T-helper 17 cell (primary cell): ENCODE data around the gene NFIB. TPM values are rescaled to one million over a fixed set of nuclear protein-coding genes. Genes with fewer than 3 reads are reported as not detected.

Source experiments
- ATAC-seq: fragments of 150-1000 bp; cut with Tn5 transposase; 2 replicates; pipeline ENCODE4 v1.10.0; 2021; ENCODE audit warnings: mild to moderate bottlenecking, moderate library complexity
- DNase-seq, 3 donors: peaks; one replicate each; pipeline versions ENCODE4 v3.0.0 to v3.0.0-alpha.2; 2020 to 2021
- H3K9me3 ChIP-seq: one replicate; pipeline ENCODE4 v1.7.0; 2013; ENCODE audit warnings: low read length, mild to moderate bottlenecking; ENCODE audit not compliant: control insufficient read depth, poor library complexity, severe bottlenecking
- H3K27ac Mint-ChIP-seq: one replicate; pipeline ENCODE4 v1.8.0; 2022; ENCODE audit warnings: mild to moderate bottlenecking, moderate library complexity, mixed read lengths
- H3K27me3 Mint-ChIP-seq: one replicate; pipeline ENCODE4 v1.8.0; 2022; ENCODE audit warnings: mixed read lengths
- H3K36me3 Mint-ChIP-seq: one replicate; pipeline ENCODE4 v1.8.0; 2022; ENCODE audit warnings: low read depth, mixed read lengths
- H3K4me1 Mint-ChIP-seq: one replicate; pipeline ENCODE4 v1.8.0; 2022; ENCODE audit warnings: mild to moderate bottlenecking, mixed read lengths
- H3K4me3 Mint-ChIP-seq: one replicate; pipeline ENCODE4 v1.8.0; 2022; ENCODE audit warnings: mild to moderate bottlenecking, moderate library complexity, mixed read lengths
- total RNA-seq, 4 donors: library from RNA in 2 of 4; stranded (reverse) in 2 of 4; gene quantifications; one replicate each; pipeline ENCODE4 v1.2.3 and lab custom pipeline; 2022 to 2026

NFIB gene
- total RNA-seq, 2 donors from 2014 or later, result 0.12 to 0.76 TPM

DNA sequence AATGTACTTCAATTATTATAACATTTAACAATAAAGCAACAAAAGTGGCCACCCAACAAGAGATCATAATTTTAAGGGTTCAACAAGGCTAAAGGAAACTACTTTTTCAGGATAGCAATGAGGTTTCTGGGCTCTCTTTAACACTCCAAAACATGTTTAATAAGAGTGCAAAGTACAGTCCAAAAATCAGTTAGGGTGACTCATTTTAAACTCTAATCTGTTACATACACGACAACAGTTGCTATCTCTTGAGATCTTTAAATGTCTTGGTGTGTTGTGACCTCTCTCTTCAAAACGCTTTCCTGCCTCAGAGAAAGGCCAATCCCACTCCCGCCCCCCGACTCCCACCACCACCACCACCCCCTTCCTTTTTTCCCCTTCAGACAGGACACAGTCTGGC, 11.5 kb downstream of the NFIB start:
- Mint-ChIP-seq H3K27me3 (peaks cover 72% of the 10 kb centered on the region), H3K4me1 (no peaks in the 10 kb centered on the region), H3K27ac (no peak overlapping the region), H3K36me3 (peaks cover 4% of the 10 kb centered on the region), H3K4me3 (no peak overlapping the region)
- no peaks in the 10 kb centered on the region for H3K9me3 ChIP-seq
- ATAC-seq (no peak), DNase-seq (no peak)

DNA sequence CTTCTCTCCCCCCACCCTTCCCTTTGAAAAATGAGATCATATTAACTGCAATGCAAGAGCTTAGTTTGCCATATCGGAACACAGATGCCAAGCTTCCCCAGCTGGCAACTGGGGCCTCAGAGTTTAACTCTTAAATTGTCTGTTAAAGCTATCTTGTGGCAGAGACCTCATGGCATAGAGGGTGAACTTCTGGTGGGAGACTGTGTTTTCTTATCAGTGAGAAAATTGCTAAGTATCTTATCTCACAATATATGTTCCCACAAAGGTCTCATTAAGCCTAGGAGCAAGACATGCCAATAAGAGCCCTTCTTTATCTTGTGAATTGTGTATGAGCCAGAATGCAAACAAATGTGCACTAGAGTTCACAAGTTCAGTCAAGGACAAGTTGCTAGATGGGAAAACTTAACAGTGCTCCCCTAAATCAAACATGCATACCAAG, 12.3 kb downstream of the NFIB start:
- Mint-ChIP-seq H3K27me3 (peaks cover 72% of the 10 kb centered on the region), H3K27ac (no peak overlapping the region), H3K4me3 (no peak overlapping the region), H3K36me3 (peaks cover 7% of the 10 kb centered on the region), H3K4me1 (no peaks in the 10 kb centered on the region)
- DNase-seq, result no peak
- no peaks in the 10 kb centered on the region for H3K9me3 ChIP-seq
- ATAC-seq, result no peak

DNA sequence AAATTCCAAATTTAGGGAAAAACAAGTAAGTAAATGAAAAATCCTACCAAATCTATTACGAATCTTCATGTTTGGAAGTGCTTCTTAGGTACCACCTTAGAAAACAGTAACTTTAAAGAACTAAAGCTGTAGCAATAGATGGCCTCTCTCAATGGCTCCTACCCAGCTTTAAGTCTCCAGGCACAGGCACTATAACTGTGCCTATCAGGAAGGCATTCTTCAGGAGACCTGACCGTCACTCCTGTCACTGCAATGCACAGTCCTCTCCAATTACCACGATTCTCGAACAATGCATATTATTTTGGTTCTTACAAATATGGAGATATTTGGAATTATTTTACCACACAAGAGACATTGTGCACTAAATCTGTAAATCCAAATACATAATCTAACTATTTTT, 12.9 kb downstream of the NFIB start:
- H3K9me3 ChIP-seq, result no peaks in the 10 kb centered on the region
- Mint-ChIP-seq H3K27ac (no peak overlapping the region), H3K4me3 (no peak overlapping the region), H3K36me3 (peaks cover 7% of the 10 kb centered on the region), H3K4me1 (no peaks in the 10 kb centered on the region), H3K27me3 (peaks cover 75% of the 10 kb centered on the region)
- ATAC-seq (no peak), DNase-seq (no peak)

DNA sequence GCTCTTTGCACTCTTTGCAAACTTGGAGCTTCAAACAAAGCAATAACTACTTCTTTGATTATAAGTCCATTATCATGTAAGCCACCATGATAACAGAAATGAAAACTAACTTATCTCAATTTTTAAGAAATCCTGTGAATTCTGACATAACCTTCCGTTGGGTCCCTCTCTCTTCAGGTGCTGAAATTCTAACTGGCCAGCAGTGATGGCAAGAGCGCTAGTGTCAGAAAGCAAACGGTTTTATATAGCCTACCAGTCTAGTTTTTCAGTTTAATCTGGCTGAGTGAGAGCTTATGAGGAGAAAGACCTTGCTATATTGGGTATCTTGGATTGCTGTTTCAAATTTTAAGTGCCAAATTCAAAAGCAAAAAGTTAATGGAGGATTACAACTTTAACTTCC, 13.4 kb downstream of the NFIB start:
- Mint-ChIP-seq H3K4me3 (no peak overlapping the region), H3K27ac (no peak overlapping the region), H3K4me1 (no peaks in the 10 kb centered on the region), H3K27me3 (peaks cover 75% of the 10 kb centered on the region), H3K36me3 (peaks cover 7% of the 10 kb centered on the region)
- no peaks in the 10 kb centered on the region for H3K9me3 ChIP-seq
- no peak for DNase-seq
- no peak for ATAC-seq

DNA sequence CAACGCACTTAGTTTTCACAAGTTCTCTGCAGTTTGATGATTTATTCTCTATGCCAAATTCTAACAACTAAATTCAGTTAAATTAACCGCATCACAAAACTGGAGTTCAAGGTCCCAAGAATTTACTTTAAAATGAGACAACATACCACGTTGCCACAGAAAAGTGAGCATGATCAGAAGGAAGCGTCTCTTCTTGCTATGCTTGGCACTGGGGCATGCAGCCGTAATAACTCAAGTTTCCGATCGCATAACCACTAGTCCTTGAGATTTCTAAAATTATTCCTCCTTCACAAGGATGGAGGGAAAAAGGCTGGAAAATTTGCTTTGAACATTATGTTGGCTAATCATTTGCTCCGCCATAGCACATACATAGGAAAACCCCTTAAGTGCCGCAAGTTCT, 13.9 kb downstream of the NFIB start:
- Mint-ChIP-seq H3K27ac (no peak overlapping the region), H3K27me3 (peaks cover 70% of the 10 kb centered on the region), H3K4me1 (no peaks in the 10 kb centered on the region), H3K4me3 (no peak overlapping the region), H3K36me3 (peaks cover 5% of the 10 kb centered on the region)
- ATAC-seq (no peak), DNase-seq (no peak)
- H3K9me3 ChIP-seq, result no peaks in the 10 kb centered on the region

DNA sequence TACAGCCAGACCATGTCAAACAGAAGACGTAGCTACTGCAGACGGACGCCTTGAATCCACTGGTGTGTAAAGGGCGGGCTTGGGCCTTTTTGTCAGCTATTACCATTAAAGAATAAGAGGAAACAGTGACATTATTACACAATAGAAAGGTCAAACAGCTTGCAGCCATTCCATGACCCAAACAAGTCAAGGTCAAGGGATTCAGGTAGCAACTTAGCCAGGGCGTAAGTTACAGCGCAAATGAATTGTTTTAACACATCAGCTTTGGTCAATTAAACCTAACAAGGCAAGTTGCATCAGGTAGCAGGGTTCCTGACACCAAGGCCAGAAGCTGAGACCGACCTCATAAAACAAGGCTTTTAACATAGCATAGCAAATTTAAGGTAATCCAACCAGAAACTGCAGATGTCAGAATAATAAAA, 15.3 kb downstream of the NFIB start:
- Mint-ChIP-seq H3K4me3 (no peak overlapping the region), H3K36me3 (peaks cover 5% of the 10 kb centered on the region), H3K4me1 (no peaks in the 10 kb centered on the region), H3K27ac (no peak overlapping the region), H3K27me3 (peaks cover 66% of the 10 kb centered on the region)
- DNase-seq, result no peak
- no peaks in the 10 kb centered on the region for H3K9me3 ChIP-seq
- no peak for ATAC-seq

DNA sequence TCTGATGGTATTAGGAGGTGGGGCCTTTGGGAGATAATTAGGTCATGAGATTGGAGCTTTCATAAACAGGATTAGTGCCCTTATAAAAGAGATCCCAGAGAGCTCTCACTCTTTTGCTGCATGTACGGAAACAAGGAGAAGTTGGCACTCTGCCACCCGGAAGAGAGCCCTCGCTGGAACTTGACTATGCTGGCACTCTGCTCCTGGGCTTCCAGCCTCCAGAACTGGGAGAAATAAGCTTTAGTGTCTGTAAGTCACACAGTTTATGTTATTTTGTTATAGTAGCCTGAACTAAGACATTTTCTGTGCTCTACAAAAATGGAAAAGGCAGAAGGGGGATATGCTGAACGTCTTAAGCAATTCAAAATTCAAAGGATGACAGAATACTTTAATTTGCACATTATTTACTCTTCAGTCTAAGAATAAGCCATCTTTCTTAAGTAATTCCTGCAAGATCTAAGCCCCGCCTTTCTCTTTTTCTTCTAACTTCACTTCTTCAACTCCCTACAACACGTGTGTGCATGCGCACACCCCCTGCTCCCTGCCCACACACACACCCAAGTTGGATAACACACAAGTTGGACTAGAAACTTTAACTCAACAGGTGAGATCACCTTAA, 17.3 kb downstream of the NFIB start:
- ATAC-seq, result no peak
- Mint-ChIP-seq H3K27ac (no peak overlapping the region), H3K4me1 (no peaks in the 10 kb centered on the region), H3K4me3 (no peak overlapping the region), H3K27me3 (peaks cover 57% of the 10 kb centered on the region), H3K36me3 (peaks cover 5% of the 10 kb centered on the region)
- no peaks in the 10 kb centered on the region for H3K9me3 ChIP-seq
- DNase-seq, result no peak

DNA sequence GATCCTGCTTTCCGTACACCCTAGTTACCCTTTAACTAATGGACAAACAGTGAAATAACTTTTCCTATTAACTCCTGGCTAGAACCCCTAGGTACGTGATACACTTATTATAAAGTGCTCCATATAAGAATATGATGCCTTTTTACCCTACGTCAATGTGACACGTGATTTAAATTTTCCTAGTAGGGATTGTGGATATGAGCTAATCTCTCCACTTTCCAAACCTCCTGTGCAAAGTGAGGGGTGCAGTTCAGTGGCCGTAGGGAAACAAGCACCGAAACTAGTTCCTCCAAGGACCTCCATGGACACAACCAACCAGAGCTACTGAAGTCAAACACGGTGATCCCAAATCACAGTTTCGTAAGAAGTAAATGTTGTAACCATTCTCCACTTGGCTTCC, 19.3 kb downstream of the NFIB start:
- Mint-ChIP-seq H3K4me3 (no peak overlapping the region), H3K4me1 (no peaks in the 10 kb centered on the region), H3K36me3 (peaks cover 5% of the 10 kb centered on the region), H3K27ac (no peak overlapping the region), H3K27me3 (peaks cover 40% of the 10 kb centered on the region)
- H3K9me3 ChIP-seq, result no peaks in the 10 kb centered on the region
- no peak for ATAC-seq
- no peak for DNase-seq

DNA sequence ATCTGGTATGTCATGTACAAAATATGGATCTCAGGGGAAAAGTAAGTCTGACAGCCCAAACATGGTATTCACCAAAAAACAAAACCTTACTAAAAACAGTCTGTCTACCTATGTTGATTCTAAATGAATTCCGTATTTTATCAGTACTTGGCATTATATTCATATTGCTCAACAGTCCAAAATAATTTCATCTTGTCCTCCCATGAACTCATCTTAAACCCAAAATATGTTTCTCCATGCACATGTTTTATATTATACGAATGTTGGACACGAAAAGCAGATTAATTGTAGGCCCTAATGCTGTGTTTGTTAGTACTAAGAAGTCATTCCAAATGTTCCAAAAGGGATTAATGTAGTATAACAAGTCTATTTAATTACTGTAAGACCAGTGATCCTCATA, 20.1 kb downstream of the NFIB start:
- H3K27ac Mint-ChIP-seq, result no peak overlapping the region
- H3K27me3 Mint-ChIP-seq, result peaks cover 40% of the 10 kb centered on the region
- peaks cover 5% of the 10 kb centered on the region for H3K36me3 Mint-ChIP-seq
- DNase-seq (no peak), ATAC-seq (no peak)
- no peaks in the 10 kb centered on the region for H3K9me3 ChIP-seq
- no peak overlapping the region for H3K4me3 Mint-ChIP-seq
- H3K4me1 Mint-ChIP-seq, result no peaks in the 10 kb centered on the region

DNA sequence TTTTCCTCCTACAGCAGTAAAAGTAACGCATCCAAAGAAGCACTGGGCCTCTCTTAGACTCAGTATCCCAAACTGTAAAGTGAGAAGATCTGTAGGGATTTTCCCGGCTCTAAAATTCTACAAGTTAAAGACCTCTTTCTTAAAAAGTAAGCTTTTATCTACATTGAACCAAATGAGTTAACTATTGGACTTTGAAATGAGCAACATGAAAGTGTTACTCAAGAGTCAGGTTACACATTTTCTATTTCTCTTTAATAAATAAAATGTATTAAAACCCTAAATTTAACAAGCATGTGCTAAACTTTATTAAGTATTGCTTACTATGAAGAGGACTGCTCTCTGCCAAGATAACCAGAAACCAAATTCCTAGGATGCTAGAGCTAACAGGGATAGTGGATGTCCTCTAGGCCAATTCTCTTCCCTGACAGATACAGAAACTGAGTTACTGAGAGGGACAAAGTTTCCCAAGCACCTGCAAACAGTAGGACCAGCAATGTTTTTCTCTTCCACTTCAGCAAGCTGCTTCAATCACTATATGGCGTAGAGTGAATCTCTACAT, 21.7 kb downstream of the NFIB start:
- Mint-ChIP-seq H3K4me3 (no peak overlapping the region), H3K27ac (no peak overlapping the region), H3K36me3 (peaks cover 2% of the 10 kb centered on the region), H3K4me1 (no peaks in the 10 kb centered on the region), H3K27me3 (peaks cover 34% of the 10 kb centered on the region)
- no peaks in the 10 kb centered on the region for H3K9me3 ChIP-seq
- no peak for DNase-seq
- no peak for ATAC-seq

DNA sequence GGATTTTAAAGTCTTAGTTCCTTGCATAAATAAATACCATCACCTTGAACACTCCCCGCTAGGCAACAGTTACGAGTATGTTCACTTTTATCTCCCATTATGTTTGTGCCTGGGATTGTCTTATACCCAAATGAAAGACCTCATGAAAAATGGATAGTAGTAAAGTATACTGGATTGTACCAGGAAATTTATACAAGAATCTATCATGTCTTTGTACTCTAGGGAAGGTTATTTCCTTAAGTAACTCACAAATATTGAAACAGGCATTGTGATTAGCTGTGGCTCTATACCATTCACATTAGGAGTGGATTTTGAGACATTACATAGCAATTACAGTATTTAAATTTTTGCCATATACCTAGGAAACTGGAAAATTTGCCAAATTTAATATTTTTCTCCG, 24.0 kb downstream of the NFIB start:
- no peak overlapping the region for H3K4me3 Mint-ChIP-seq
- DNase-seq (no peak), ATAC-seq (no peak)
- H3K36me3 Mint-ChIP-seq, result no peaks in the 10 kb centered on the region
- H3K27me3 Mint-ChIP-seq, result peaks cover 33% of the 10 kb centered on the region
- H3K9me3 ChIP-seq, result no peaks in the 10 kb centered on the region
- no peak overlapping the region for H3K27ac Mint-ChIP-seq
- H3K4me1 Mint-ChIP-seq, result no peaks in the 10 kb centered on the region

DNA sequence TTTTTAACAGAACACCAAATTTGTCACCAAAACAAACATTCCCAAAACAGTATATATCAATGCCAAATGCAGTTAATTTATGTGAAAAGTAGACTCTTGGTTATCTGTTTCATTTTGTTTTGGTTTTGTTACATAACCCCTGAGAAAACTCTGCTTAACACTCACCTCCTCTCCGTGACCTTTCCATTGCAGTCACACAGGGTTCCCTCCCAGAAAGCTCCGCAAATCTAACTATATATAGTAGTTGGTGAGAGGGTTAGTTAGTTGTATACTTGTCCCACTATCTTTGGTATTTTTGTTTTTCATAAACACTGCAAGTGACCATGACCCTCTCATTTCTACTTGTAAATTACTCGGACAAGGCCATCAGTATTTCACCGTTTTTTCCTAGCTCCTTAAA, 25.5 kb downstream of the NFIB start:
- Mint-ChIP-seq H3K27me3 (peaks cover 25% of the 10 kb centered on the region), H3K27ac (no peak overlapping the region), H3K4me1 (no peaks in the 10 kb centered on the region), H3K36me3 (no peaks in the 10 kb centered on the region), H3K4me3 (no peak overlapping the region)
- DNase-seq, result no peak
- no peaks in the 10 kb centered on the region for H3K9me3 ChIP-seq
- ATAC-seq, result no peak

DNA sequence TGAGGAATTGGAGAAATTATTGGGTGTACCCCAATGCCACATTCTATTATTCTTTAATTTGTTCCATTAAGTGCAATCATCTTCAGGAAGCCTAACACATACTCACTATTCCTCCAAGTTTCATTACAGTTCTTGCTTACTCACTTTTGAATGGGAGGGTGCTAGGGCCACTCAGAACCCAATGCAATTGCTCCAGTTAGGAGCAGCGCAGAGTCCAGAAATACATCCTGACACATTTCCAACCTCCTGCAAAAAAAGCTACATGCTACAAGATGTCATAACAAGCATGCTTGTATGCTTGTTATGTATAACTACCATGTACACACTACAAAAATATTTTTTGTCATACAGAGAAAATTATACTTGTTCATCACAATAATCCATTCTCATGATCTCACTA, 27.8 kb downstream of the NFIB start:
- DNase-seq (no peak), ATAC-seq (no peak)
- no peaks in the 10 kb centered on the region for H3K36me3 Mint-ChIP-seq
- H3K9me3 ChIP-seq, result no peaks in the 10 kb centered on the region
- H3K4me1 Mint-ChIP-seq, result no peaks in the 10 kb centered on the region
- no peak overlapping the region for H3K4me3 Mint-ChIP-seq
- no peak overlapping the region for H3K27ac Mint-ChIP-seq
- peaks cover 32% of the 10 kb centered on the region for H3K27me3 Mint-ChIP-seq

DNA sequence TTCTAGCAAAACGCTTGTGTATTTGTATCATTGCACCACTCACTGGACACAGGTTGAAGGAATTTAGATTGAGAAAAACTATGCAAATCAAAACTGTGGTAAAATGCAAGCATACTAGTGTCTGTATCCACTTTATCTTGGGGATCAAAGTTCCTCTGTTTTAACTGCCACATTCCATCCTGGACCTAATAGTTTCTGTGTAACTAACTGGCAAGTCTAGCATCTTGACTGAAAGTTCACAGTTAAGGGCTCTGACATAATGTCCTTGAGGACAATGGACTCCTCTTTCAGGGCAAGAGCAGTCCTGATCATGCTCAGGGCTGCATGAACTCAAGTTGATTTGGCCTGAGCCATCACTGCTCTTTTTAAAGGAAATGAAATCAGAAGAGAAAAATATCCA, 30.7 kb downstream of the NFIB start:
- no peak for DNase-seq
- Mint-ChIP-seq H3K27ac (no peak overlapping the region), H3K4me1 (no peaks in the 10 kb centered on the region), H3K36me3 (no peaks in the 10 kb centered on the region), H3K4me3 (no peak overlapping the region), H3K27me3 (peaks cover 47% of the 10 kb centered on the region)
- no peak for ATAC-seq
- H3K9me3 ChIP-seq, result no peaks in the 10 kb centered on the region
